SK-N-SH (cell line): ENCODE results near the gene SLC25A30. TPM values are rescaled to one million over a fixed set of nuclear protein-coding genes. Genes with fewer than 3 reads are reported as not detected.

Experiments used
- CTCF ChIA-PET: fragments of 300-600, 350-600 bp; formaldehyde crosslinking; extraction: SDS; loops from one replicate; lab custom pipeline; 2021; lab: Yijun Ruan, JAX
- POLR2A ChIA-PET: fragments of 350-600 bp; sonication (Branson Sonifier 250); formaldehyde crosslinking; extraction: SDS; loops from one replicate; lab custom pipeline; 2020; ENCODE audit warnings: antibody characterized with exemption, inconsistent platforms; lab: Yijun Ruan, JAX
- DNase-seq: peaks from one replicate; pipeline ENCODE4 v3.0.0; 2012
- H2AFZ ChIP-seq: fragments of 200-600 bp; sonication (generic); 2 replicates; pipeline ENCODE4 v1.8.1; 2016; ENCODE audit warnings: antibody characterized with exemption, mild to moderate bottlenecking, low read depth
- H3F3A ChIP-seq: fragments of 200-600 bp; sonication (generic); replicated peaks from 2 replicates; pipeline ENCODE3; 2016; ENCODE audit warnings: antibody characterized with exemption, mild to moderate bottlenecking; ENCODE audit not compliant: insufficient read depth
- H3K27ac ChIP-seq, 2 experiments: fragments of 200-500 bp in 1 of 2; fragments of 200-600 bp in 1 of 2; sonication (Bioruptor generic) in 1 of 2; sonication (generic), shearing (Covaris generic) in 1 of 2; 2 replicates each; pipeline versions ENCODE4 v1.5.1 to v1.6.1; 2014 to 2016; ENCODE audit warnings: low read depth in 2 of 2, inconsistent platforms in 1 of 2, low read length in 1 of 2, mild to moderate bottlenecking in 1 of 2, mixed read lengths in 1 of 2
- H3K27me3 ChIP-seq: fragments of 200-600 bp; sonication (generic), shearing (Covaris generic); 2 replicates; pipeline ENCODE4 v1.6.1; 2016; ENCODE audit warnings: mixed run types; ENCODE audit not compliant: insufficient read depth
- H3K36me3 ChIP-seq, 2 experiments: fragments of 200-500 bp in 1 of 2; fragments of 200-600 bp in 1 of 2; sonication (Bioruptor generic) in 1 of 2; sonication (generic) in 1 of 2; replicated peaks in 1 of 2; 2 replicates each; pipeline versions ENCODE3 to v1.5.1; 2014 to 2016; ENCODE audit warnings: low read length in 1 of 2, mild to moderate bottlenecking in 1 of 2; ENCODE audit not compliant: insufficient read depth in 2 of 2, control insufficient read depth in 1 of 2
- H3K4me1 ChIP-seq, 2 experiments: fragments of 200-500 bp in 1 of 2; fragments of 200-600 bp in 1 of 2; sonication (Bioruptor generic) in 1 of 2; sonication (generic), shearing (Covaris generic) in 1 of 2; 2 replicates each; pipeline versions ENCODE4 v1.5.1 to v1.6.1; 2014 to 2016; ENCODE audit warnings: low read depth in 1 of 2, low read length in 1 of 2, mixed run types in 1 of 2; ENCODE audit not compliant: insufficient read depth in 2 of 2, control insufficient read depth in 1 of 2
- H3K4me2 ChIP-seq: fragments of 200-600 bp; sonication (generic), shearing (Covaris generic); 2 replicates; pipeline ENCODE4 v1.6.1; 2017; ENCODE audit warnings: mixed run types
- H3K4me3 ChIP-seq, 2 experiments: fragments of 200-500 bp in 1 of 2; fragments of 200-600 bp in 1 of 2; sonication (Bioruptor generic) in 1 of 2; sonication (generic), shearing (Covaris generic) in 1 of 2; 2 replicates each; pipeline versions ENCODE4 v1.5.1 to v1.8.1; 2014 to 2016; ENCODE audit warnings: low read depth in 2 of 2, inconsistent platforms in 1 of 2, low read length in 1 of 2, mild to moderate bottlenecking in 1 of 2, mixed read lengths in 1 of 2, moderate library complexity in 1 of 2
- H3K79me2 ChIP-seq: fragments of 200-600 bp; sonication (generic); 2 replicates; pipeline ENCODE4 v1.8.1; 2017; ENCODE audit warnings: mild to moderate bottlenecking; ENCODE audit not compliant: insufficient read depth
- H3K9ac ChIP-seq: fragments of 200-600 bp; sonication (generic); 2 replicates; pipeline ENCODE4 v1.6.1; 2017; ENCODE audit warnings: mixed run types
- H3K9me2 ChIP-seq: fragments of 200-600 bp; sonication (generic); 2 replicates; pipeline ENCODE4 v1.6.1; 2017; ENCODE audit warnings: mixed run types
- H3K9me3 ChIP-seq: fragments of 200-600 bp; sonication (generic); 2 replicates; pipeline ENCODE4 v1.6.1; 2017; ENCODE audit warnings: mixed run types, mild to moderate bottlenecking, moderate library complexity
- H4K20me1 ChIP-seq: fragments of 200-600 bp; sonication (generic); 2 replicates; pipeline ENCODE4 v1.6.1; 2017; ENCODE audit warnings: mild to moderate bottlenecking, mixed run types; ENCODE audit not compliant: insufficient read depth
- CTCF ChIP-seq: fragments of 200-600 bp; sonication (generic); IDR thresholded peaks from 2 replicates; pipeline ENCODE4 v1.6.1; 2017; ENCODE audit warnings: antibody characterized with exemption, mild to moderate bottlenecking, moderate library complexity
- FOSL2 ChIP-seq: IDR thresholded peaks from 2 replicates; pipeline ENCODE4 v1.4.0; 2012; ENCODE audit warnings: low read depth, mild to moderate bottlenecking, moderate library complexity, borderline replicate concordance
- FOXM1 ChIP-seq: IDR thresholded peaks from 2 replicates; pipeline ENCODE4 v1.4.0; 2012; ENCODE audit warnings: low read depth, mild to moderate bottlenecking
- GATA2 ChIP-seq: sonication (generic); formaldehyde crosslinking; IDR thresholded peaks from 2 replicates; pipeline ENCODE4 v1.5.0; 2020; ENCODE audit warnings: mild to moderate bottlenecking, missing genetic modification reagents
- RAD21 ChIP-seq: IDR thresholded peaks from 2 replicates; pipeline ENCODE4 v1.6.1; 2012; ENCODE audit warnings: mild to moderate bottlenecking, low read length
- REST ChIP-seq: IDR thresholded peaks from 2 replicates; pipeline ENCODE4 v1.6.1; 2012; ENCODE audit warnings: mild to moderate bottlenecking, low read depth, low read length, moderate library complexity
- RXRA ChIP-seq: IDR thresholded peaks from 2 replicates; pipeline ENCODE4 v1.4.0; 2012; ENCODE audit warnings: low read depth, mild to moderate bottlenecking, borderline replicate concordance
- TAF1 ChIP-seq: IDR thresholded peaks from 2 replicates; pipeline ENCODE4 v1.6.1; 2012; ENCODE audit warnings: low read depth, mild to moderate bottlenecking, low read length, moderate library complexity, borderline replicate concordance
- USF2 ChIP-seq: fragments of 150-350 bp; IDR thresholded peaks from 2 replicates; pipeline ENCODE4 v1.6.1; 2017; ENCODE audit warnings: antibody characterized with exemption, low read length, low read depth, borderline replicate concordance
- YY1 ChIP-seq: IDR thresholded peaks from 2 replicates; pipeline ENCODE4 v1.4.0; 2012; ENCODE audit warnings: low read depth, mild to moderate bottlenecking
- WGBS: methylation state at CpG from one replicate; pipeline ENCODE4 v1.1.6; 2017; ENCODE audit warnings: low lambda C conversion rate; 5-methylcytosine and 5-hydroxymethylcytosine counted together
- polyA plus RNA-seq, 3 experiments: library from polyadenylated mRNA; depleted of rRNA; stranded (reverse); fragments of >200 nt; gene quantifications; 2 replicates each; pipeline ENCODE4 v1.2.3, GENCODE V29; 2012

SLC25A30 gene
- polyA plus RNA-seq, 1 of the 3 experiments (the other 2 are of a cell fraction) = 9.6 TPM

GRCh38 chr13:45361596-45362206, 56.5 kb downstream of the SLC25A30 start:
- H3K4me1 ChIP-seq = no peaks in the 10 kb centered on the region
- no peaks in the 10 kb centered on the region for H3K27me3 ChIP-seq
- no peak overlapping the region for H3K27ac ChIP-seq
- H2AFZ ChIP-seq = no peak overlapping the region
- ChIA-PET POLR2A (no interaction called here), CTCF (interaction anchor here (1.2 kb wide), 1 partner anchor 20 kb away, joined by 4 read pairs; no protein-coding TSS in a partner anchor)
- H3K9me2 ChIP-seq = no peaks in the 10 kb centered on the region
- no peaks in the 10 kb centered on the region; the same call in 1 of the 2 replicates for H3K79me2 ChIP-seq
- peaks cover 3% of the 10 kb centered on the region for H3F3A ChIP-seq
- no peak overlapping the region for H3K4me2 ChIP-seq
- no peak for DNase-seq
- no peak for TF ChIP-seq FOSL2
- TF ChIP-seq YY1 = no peak
- no peak for TF ChIP-seq USF2
- no peak for TF ChIP-seq CTCF
- no peak for TF ChIP-seq REST
- TF ChIP-seq RAD21 = no peak
- no peak for TF ChIP-seq RXRA
- no peak for TF ChIP-seq TAF1
- no peak for TF ChIP-seq GATA2 (CRISPR knock-in tag)
- no peak for TF ChIP-seq FOXM1
- H3K9ac ChIP-seq = no peak overlapping the region
- WGBS = 85% methylated on average over 14 of the region's 14 CpGs
- no peak overlapping the region for H3K4me3 ChIP-seq
- peaks cover 5% of the 10 kb centered on the region; the same call in 1 of the 2 replicates for H3K9me3 ChIP-seq
- peaks cover 2 to 6% of the 10 kb centered on the region in 2 experiments for H3K36me3 ChIP-seq
- H4K20me1 ChIP-seq = no peaks in the 10 kb centered on the region
